Endothelial cell (in vitro differentiated cells): Measurements from ENCODE around the gene KRTAP9-6. TPM values are rescaled to one million over a fixed set of nuclear protein-coding genes. Genes with fewer than 3 reads are reported as not detected.
"Not testable (repeated sequence)": the region's sequence is repeated elsewhere in the genome, so short reads cannot be mapped to it uniquely, and the experiment has no call there.

ENCODE experiments used
- DNase-seq: peaks from one replicate; pipeline ENCODE4 v3.0.0; 2021; ENCODE audit warnings: low spot score
- H3K27ac Mint-ChIP-seq: one replicate; pipeline ENCODE4 v1.8.0; 2021; ENCODE audit warnings: mixed read lengths, inconsistent platforms; ENCODE audit not compliant: unreplicated experiment
- H3K27me3 Mint-ChIP-seq: one replicate; pipeline ENCODE4 v1.8.0; 2021; ENCODE audit warnings: mild to moderate bottlenecking, moderate library complexity, mixed read lengths, inconsistent platforms; ENCODE audit not compliant: unreplicated experiment
- H3K36me3 Mint-ChIP-seq: one replicate; pipeline ENCODE4 v1.8.0; 2021; ENCODE audit warnings: mild to moderate bottlenecking, low read depth, mixed read lengths, inconsistent platforms; ENCODE audit not compliant: unreplicated experiment
- H3K4me1 Mint-ChIP-seq: one replicate; pipeline ENCODE4 v1.8.0; 2021; ENCODE audit warnings: mild to moderate bottlenecking, mixed read lengths, inconsistent platforms; ENCODE audit not compliant: unreplicated experiment
- H3K4me3 Mint-ChIP-seq: one replicate; pipeline ENCODE4 v1.8.0; 2021; ENCODE audit warnings: mild to moderate bottlenecking, mixed read lengths, inconsistent platforms; ENCODE audit not compliant: unreplicated experiment
- H3K9me3 Mint-ChIP-seq: one replicate; pipeline ENCODE4 v1.8.0; 2021; ENCODE audit warnings: mixed read lengths, inconsistent platforms; ENCODE audit not compliant: unreplicated experiment
- CTCF ChIP-seq: fragments of 200-600 bp; sonication (generic); IDR thresholded peaks from one replicate; pipeline ENCODE4 v1.5.0; 2021; ENCODE audit warnings: antibody characterized with exemption; ENCODE audit not compliant: unreplicated experiment
- long read RNA-seq: library from polyadenylated mRNA; unstranded; transcript quantifications from one replicate; pipeline ENCODE4 v2.0.0, GENCODE V29; 2020; ENCODE audit not compliant: unreplicated experiment
- total RNA-seq: library from RNA; stranded (reverse); fragmentation: NEBNext Ultra II Directional; extraction: Animal tissue kit (Norgen Biotek cat#: 25700); gene quantifications from one replicate; pipeline ENCODE4 v1.2.1, GENCODE V29; 2021; ENCODE audit not compliant: unreplicated experiment

The KRTAP9-6 gene
- total RNA-seq = not detected
- long read RNA-seq = 0 reads

GRCh38 chr17:41265078-41265477, at the start of gene KRTAP9-6:
TSS of gene KRTAP9-6 (plus strand) at chr17:41265378. CDS start at chr17:41265378, 0 bp downstream.
- Mint-ChIP-seq H3K27me3 (no peaks in the 10 kb centered on the region), H3K4me1 (no peaks in the 10 kb centered on the region), H3K9me3 (no peaks in the 10 kb centered on the region), H3K36me3 (no peaks in the 10 kb centered on the region), H3K4me3 (no peak within 1 kb of the TSS), H3K27ac (no peak within 1 kb of the TSS)
- TF ChIP-seq CTCF = no peak
- DNase-seq = no peak

GRCh38 chr17:41215681-41216080, 49.5 kb upstream of the KRTAP9-6 start:
- H3K9me3 Mint-ChIP-seq = no peaks in the 10 kb centered on the region
- TF ChIP-seq CTCF = no peak
- no peak overlapping the region for H3K4me3 Mint-ChIP-seq
- H3K27me3 Mint-ChIP-seq = no peaks in the 10 kb centered on the region
- no peaks in the 10 kb centered on the region for H3K4me1 Mint-ChIP-seq
- no peak for DNase-seq
- H3K27ac Mint-ChIP-seq = no peak overlapping the region
- H3K36me3 Mint-ChIP-seq = no peaks in the 10 kb centered on the region

GRCh38 chr17:41223821-41224220, 41.4 kb upstream of the KRTAP9-6 start:
- no peak for DNase-seq
- Mint-ChIP-seq H3K9me3 (no peaks in the 10 kb centered on the region), H3K27ac (no peak overlapping the region), H3K36me3 (no peaks in the 10 kb centered on the region), H3K27me3 (peaks cover 1% of the 10 kb centered on the region), H3K4me3 (no peak overlapping the region), H3K4me1 (no peaks in the 10 kb centered on the region)
- TF ChIP-seq CTCF = no peak

GRCh38 chr17:41226051-41226450, 39.1 kb upstream of the KRTAP9-6 start:
- Mint-ChIP-seq H3K36me3 (no peaks in the 10 kb centered on the region), H3K4me1 (peaks cover 4% of the 10 kb centered on the region), H3K27me3 (peaks cover 3% of the 10 kb centered on the region), H3K27ac (no peak overlapping the region), H3K4me3 (no peak overlapping the region), H3K9me3 (no peaks in the 10 kb centered on the region)
- no peak for DNase-seq
- TF ChIP-seq CTCF = no peak

GRCh38 chr17:41226598-41227095, 38.5 kb upstream of the KRTAP9-6 start, which contains the start of gene KRTAP9-2:
TSS of gene KRTAP9-2 (plus strand) at chr17:41226648. CDS start at chr17:41226655, 7 bp downstream.
- H3K4me3 Mint-ChIP-seq, H3K9me3 Mint-ChIP-seq, H3K27ac Mint-ChIP-seq: not testable (repeated sequence)

More at GRCh38 chr17:41226598-41227095, 38.5 kb upstream of the KRTAP9-6 start, which contains the start of gene KRTAP9-2:
- not testable (repeated sequence) for H3K4me1 Mint-ChIP-seq, DNase-seq, H3K27me3 Mint-ChIP-seq, H3K36me3 Mint-ChIP-seq
